GM12878 (cell line): ENCODE results near the gene WWP2. TPM values are rescaled to one million over a fixed set of nuclear protein-coding genes. Genes with fewer than 3 reads are reported as not detected.

Source experiments
- ATAC-seq: fragments of 200-7000 bp; cut with Tn5 transposase; 3 replicates; pipeline ENCODE4 v1.9.1; 2020; ENCODE audit warnings: mild to moderate bottlenecking, moderate library complexity
- BruUV-seq: library from RNA; stranded (reverse); fragments of 400-500 nt; replicated peaks from 2 replicates; lab custom pipeline; 2021; lab: Mats Ljungman, UMichigan
- CTCF ChIA-PET: fragments of 300-600 bp; sonication (Branson Sonifier 250); formaldehyde crosslinking; extraction: SDS; loops from one replicate; lab custom pipeline; 2021; ENCODE audit warnings: inconsistent platforms; lab: Yijun Ruan, JAX
- POLR2A ChIA-PET: fragments of 350-600 bp; formaldehyde crosslinking; extraction: SDS; loops from one replicate; lab custom pipeline; 2021; ENCODE audit warnings: inconsistent platforms; lab: Charles Lee
- RAD21 ChIA-PET: fragments of 300-600 bp; sonication (Branson Sonifier 250); formaldehyde crosslinking; loops from one replicate; lab custom pipeline; 2023; ENCODE audit warnings: antibody characterized with exemption; ENCODE audit not compliant: unreplicated experiment; lab: Charles Lee
- SMC1A ChIA-PET: fragments of 300-600 bp; sonication (Branson Sonifier 250); formaldehyde crosslinking; loops from one replicate; lab custom pipeline; 2023; ENCODE audit not compliant: unreplicated experiment, uncharacterized antibody; lab: Charles Lee
- DNase-seq: peaks from one replicate; pipeline ENCODE4 v3.0.0-alpha.2; 2011; ENCODE audit warnings: low read depth, low spot score
- FAIRE-seq: peaks from 3 replicates; lab custom pipeline; 2011; peaks lifted over from hg19 to GRCh38; lab: Jason Lieb, UNC
- H2AFZ ChIP-seq: 2 replicates; pipeline ENCODE4 v1.6.0; 2011; ENCODE audit warnings: low read depth, low read length, control low read depth; ENCODE audit not compliant: control insufficient read depth
- H3K27ac ChIP-seq: 2 replicates; pipeline ENCODE4 v1.5.1; 2011; ENCODE audit warnings: control low read depth; ENCODE audit not compliant: control insufficient read depth, insufficient read depth
- H3K27me3 ChIP-seq, 2 experiments: replicated peaks in 1 of 2; 2 replicates each; pipeline versions ENCODE4 v1.6.0 to v1.6.1; 2011; ENCODE audit warnings: low read length in 1 of 2; ENCODE audit not compliant: control insufficient read depth in 2 of 2, insufficient read depth in 2 of 2
- H3K36me3 ChIP-seq, 2 experiments: 2 replicates each; pipeline ENCODE4 v1.5.1; 2011; ENCODE audit warnings: low read length in 1 of 2; ENCODE audit not compliant: control insufficient read depth in 2 of 2, insufficient read depth in 2 of 2
- H3K4me1 ChIP-seq: 2 replicates; pipeline ENCODE4 v1.6.1; 2011; ENCODE audit warnings: mild to moderate bottlenecking, low read length, moderate library complexity, mixed read lengths; ENCODE audit not compliant: control insufficient read depth, insufficient read depth
- H3K4me2 ChIP-seq: 2 replicates; pipeline ENCODE4 v1.6.0; 2011; ENCODE audit warnings: control low read depth; ENCODE audit not compliant: control insufficient read depth, insufficient read depth
- H3K4me3 ChIP-seq: fragments of 200-600 bp; sonication (generic); 2 replicates; pipeline ENCODE4 v1.5.1; 2016
- H3K79me2 ChIP-seq: 2 replicates; pipeline ENCODE4 v1.6.0; 2011; ENCODE audit warnings: low read length; ENCODE audit not compliant: control insufficient read depth, insufficient read depth
- H3K9ac ChIP-seq: 2 replicates; pipeline ENCODE4 v1.8.0; 2011; ENCODE audit warnings: low read length, control low read depth, mixed read lengths; ENCODE audit not compliant: control insufficient read depth, insufficient read depth
- H3K9me3 ChIP-seq: replicated peaks from 3 replicates; pipeline ENCODE4 v1.5.1; 2011; ENCODE audit warnings: mild to moderate bottlenecking, low read length; ENCODE audit not compliant: control insufficient read depth, insufficient read depth
- H4K20me1 ChIP-seq: 2 replicates; pipeline ENCODE4 v1.6.0; 2011; ENCODE audit not compliant: control insufficient read depth, insufficient read depth
- BCLAF1 ChIP-seq: fragments of 450-650 bp; IDR thresholded peaks from 2 replicates; pipeline ENCODE4 v1.6.1; 2017; ENCODE audit warnings: antibody characterized with exemption, mild to moderate bottlenecking, moderate library complexity
- ETV6 ChIP-seq, 2 experiments: fragments of 450-650 bp in 1 of 2; IDR thresholded peaks in 1 of 2; conservative IDR thresholded peaks in 1 of 2; 2 replicates each; pipeline ENCODE4 v1.6.1; 2014; ENCODE audit warnings: antibody characterized with exemption in 1 of 2, borderline replicate concordance in 1 of 2, low read depth in 1 of 2, mild to moderate bottlenecking in 1 of 2, moderate library complexity in 1 of 2
- LARP7 ChIP-seq: fragments of 450-650 bp; IDR thresholded peaks from 2 replicates; pipeline ENCODE4 v1.6.1; 2017; ENCODE audit warnings: mild to moderate bottlenecking
- MTA3 ChIP-seq: IDR thresholded peaks from 2 replicates; pipeline ENCODE4 v1.6.1; 2012; ENCODE audit warnings: low read length, inconsistent platforms, borderline replicate concordance
- MXI1 ChIP-seq: fragments of 150-350 bp; IDR thresholded peaks from 2 replicates; pipeline ENCODE4 v1.6.1; 2011; ENCODE audit warnings: low read depth, mild to moderate bottlenecking, inconsistent platforms, low read length, improper control_type of control experiment
- NBN ChIP-seq: fragments of 450-650 bp; IDR thresholded peaks from 2 replicates; pipeline ENCODE4 v1.6.1; 2016
- NRF1 ChIP-seq: conservative IDR thresholded peaks from 2 replicates; pipeline ENCODE4 v1.6.1; 2011; ENCODE audit warnings: mild to moderate bottlenecking, low read depth, low read length, improper control_type of control experiment
- POLR2AphosphoS2 ChIP-seq: IDR thresholded peaks from 2 replicates; pipeline ENCODE4 v1.6.1; 2011; ENCODE audit warnings: low read depth, mild to moderate bottlenecking, low read length, improper control_type of control experiment, moderate library complexity
- SMAD5 ChIP-seq: IDR thresholded peaks from 2 replicates; pipeline ENCODE4 v1.6.1; 2016; ENCODE audit warnings: antibody characterized with exemption, low read depth
- SUZ12 ChIP-seq: fragments of 200-600 bp; sonication (generic); IDR thresholded peaks from one replicate; pipeline ENCODE4 v1.6.1; 2018; ENCODE audit warnings: antibody characterized with exemption, mild to moderate bottlenecking; ENCODE audit not compliant: unreplicated experiment
- ZSCAN29 ChIP-seq: fragments of 450-650 bp; IDR thresholded peaks from 2 replicates; pipeline ENCODE4 v1.6.1; 2017; ENCODE audit warnings: mild to moderate bottlenecking, moderate library complexity
- WGBS: methylation state at CpG from one replicate; pipeline ENCODE4 v1.1.6; 2016; ENCODE audit warnings: low lambda C conversion rate; ENCODE audit not compliant: insufficient replicate concordance, insufficient coverage; ENCODE audit errors: missing lambda C conversion rate; 5-methylcytosine and 5-hydroxymethylcytosine counted together
- in situ Hi-C: fragments of 300-500 bp; cut with MboI; formaldehyde crosslinking; loops from 9 replicates; pipeline ENCODE4 v1.14.3; 2018; ENCODE audit warnings: mixed read lengths
- intact Hi-C: fragments of 100-400 bp; cut with micrococcal nuclease; formaldehyde crosslinking; loops from one replicate; pipeline ENCODE4 v1.14.2; 2022; ENCODE audit not compliant: unreplicated experiment
- polyA plus RNA-seq, 11 experiments: library from polyadenylated mRNA; depleted of rRNA in 4 of 11; unstranded in 6 of 11; stranded (reverse) in 5 of 11; fragments of >200 nt; fragmentation: Nextera tagmentation in 4 of 11; fragmentation: Illumina TruSeq in 1 of 11; extraction: Ambion mirVana in 4 of 11; extraction: Trizol in 1 of 11; gene quantifications; 1 replicate in 1 of 11; 2 replicates in 10 of 11; pipeline versions ENCODE4 v1.2.1 to v1.2.3, GENCODE V29; 2011 to 2016; ENCODE audit warnings: inconsistent platforms in 2 of 11, missing spikeins in 2 of 11, low read depth in 1 of 11
- total RNA-seq, 4 experiments: library from RNA; depleted of rRNA in 3 of 4; stranded (reverse); fragments of >200 nt in 3 of 4; fragmentation: Illumina TruSeq in 1 of 4; extraction: Trizol in 1 of 4; gene quantifications; 2 replicates each; pipeline versions ENCODE4 v1.2.1 to v1.2.3, GENCODE V29; 2013 to 2021
- TF ChIP-seq, protein P1 (sequence below): fragments of 450-650 bp; IDR thresholded peaks from 2 replicates; pipeline ENCODE4 v1.6.1; 2018; ENCODE audit warnings: borderline replicate concordance, mild to moderate bottlenecking; ENCODE audit not compliant: partially characterized antibody
- TF ChIP-seq, protein P2 (sequence below): fragments of 450-650 bp; IDR thresholded peaks from 2 replicates; pipeline ENCODE4 v1.6.1; 2017; ENCODE audit warnings: mild to moderate bottlenecking
- TF ChIP-seq, protein P3 (sequence below): fragments of 150-350 bp; IDR thresholded peaks from 2 replicates; pipeline ENCODE4 v1.6.1; 2014; ENCODE audit warnings: mild to moderate bottlenecking, low read depth, low read length

The WWP2 gene
- total and polyA plus RNA-seq, 10 of the 15 experiments (the other 5 are each of a cell fraction or from before 2014, with no cell fraction given), result 2.8 to 47.0 (median 23.8) TPM

GRCh38 chr16:69880640-69881133 is 118.6 kb downstream of the WWP2 start (continued):
- TF ChIP-seq MTA3, result no peak
- TF ChIP-seq ETV6 (conservative IDR thresholded peaks at IDR 0.05 in 1 of 2, IDR thresholded peaks at IDR 0.05 in 1 of 2; ENCODE audit: borderline replicate concordance in 1 of 2, low read depth in 1 of 2), result no peak
- no peak for TF ChIP-seq LARP7
- TF ChIP-seq ZSCAN29, result no peak
- TF ChIP-seq BCLAF1, result no peak

GRCh38 chr16:69881141-69881540 is 119.0 kb downstream of the WWP2 start:
- no peak for DNase-seq
- no peak overlapping the region for H3K27ac ChIP-seq
- in situ Hi-C loops, result no loop called here
- H3K79me2 ChIP-seq, result no peaks in the 10 kb centered on the region
- intact Hi-C loops, result no loop called here
- ChIA-PET CTCF (interaction anchor here (1.0 kb wide), 1 partner anchor 10 kb away, joined by 3 read pairs; no protein-coding TSS in a partner anchor), POLR2A (interaction anchor here (1.3 kb wide), 1 partner anchor 23 kb away, joined by 5 read pairs; no protein-coding TSS in a partner anchor), SMC1A (interaction anchor here (0.8 kb wide), 1 partner anchor 84 kb away, joined by 4 read pairs; no protein-coding TSS in a partner anchor), RAD21 (no interaction called here)
- no peaks in the 10 kb centered on the region for H3K4me1 ChIP-seq
- no peak overlapping the region for H2AFZ ChIP-seq
- H3K9me3 ChIP-seq, result no peaks in the 10 kb centered on the region; the same call in 2 of the 3 replicates
- no peaks in the 10 kb centered on the region for H4K20me1 ChIP-seq
- no peak overlapping the region for H3K4me2 ChIP-seq
- BruUV-seq, result no TSS peak
- H3K27me3 ChIP-seq, result no peaks in the 10 kb centered on the region
- no peaks in the 10 kb centered on the region for H3K36me3 ChIP-seq
- ATAC-seq, result no peak
- 90% methylated on average over 4 of the region's 4 CpGs for WGBS
- no peak overlapping the region for H3K4me3 ChIP-seq
- H3K9ac ChIP-seq, result no peak overlapping the region
- no peak for FAIRE-seq
- TF ChIP-seq MXI1 (no peak), NBN (no peak), POLR2AphosphoS2 (no peak), NRF1 (no peak), SMAD5 (no peak), SUZ12 (no peak)
- TF ChIP-seq, protein P1, sequence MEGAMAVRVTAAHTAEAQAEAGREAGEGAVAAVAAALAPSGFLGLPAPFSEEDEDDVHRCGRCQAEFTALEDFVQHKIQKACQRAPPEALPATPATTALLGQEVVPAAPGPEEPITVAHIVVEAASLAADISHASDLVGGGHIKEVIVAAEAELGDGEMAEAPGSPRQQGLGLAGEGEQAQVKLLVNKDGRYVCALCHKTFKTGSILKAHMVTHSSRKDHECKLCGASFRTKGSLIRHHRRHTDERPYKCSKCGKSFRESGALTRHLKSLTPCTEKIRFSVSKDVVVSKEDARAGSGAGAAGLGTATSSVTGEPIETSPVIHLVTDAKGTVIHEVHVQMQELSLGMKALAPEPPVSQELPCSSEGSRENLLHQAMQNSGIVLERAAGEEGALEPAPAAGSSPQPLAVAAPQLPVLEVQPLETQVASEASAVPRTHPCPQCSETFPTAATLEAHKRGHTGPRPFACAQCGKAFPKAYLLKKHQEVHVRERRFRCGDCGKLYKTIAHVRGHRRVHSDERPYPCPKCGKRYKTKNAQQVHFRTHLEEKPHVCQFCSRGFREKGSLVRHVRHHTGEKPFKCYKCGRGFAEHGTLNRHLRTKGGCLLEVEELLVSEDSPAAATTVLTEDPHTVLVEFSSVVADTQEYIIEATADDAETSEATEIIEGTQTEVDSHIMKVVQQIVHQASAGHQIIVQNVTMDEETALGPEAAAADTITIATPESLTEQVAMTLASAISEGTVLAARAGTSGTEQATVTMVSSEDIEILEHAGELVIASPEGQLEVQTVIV, result no peak
- TF ChIP-seq, protein P2, sequence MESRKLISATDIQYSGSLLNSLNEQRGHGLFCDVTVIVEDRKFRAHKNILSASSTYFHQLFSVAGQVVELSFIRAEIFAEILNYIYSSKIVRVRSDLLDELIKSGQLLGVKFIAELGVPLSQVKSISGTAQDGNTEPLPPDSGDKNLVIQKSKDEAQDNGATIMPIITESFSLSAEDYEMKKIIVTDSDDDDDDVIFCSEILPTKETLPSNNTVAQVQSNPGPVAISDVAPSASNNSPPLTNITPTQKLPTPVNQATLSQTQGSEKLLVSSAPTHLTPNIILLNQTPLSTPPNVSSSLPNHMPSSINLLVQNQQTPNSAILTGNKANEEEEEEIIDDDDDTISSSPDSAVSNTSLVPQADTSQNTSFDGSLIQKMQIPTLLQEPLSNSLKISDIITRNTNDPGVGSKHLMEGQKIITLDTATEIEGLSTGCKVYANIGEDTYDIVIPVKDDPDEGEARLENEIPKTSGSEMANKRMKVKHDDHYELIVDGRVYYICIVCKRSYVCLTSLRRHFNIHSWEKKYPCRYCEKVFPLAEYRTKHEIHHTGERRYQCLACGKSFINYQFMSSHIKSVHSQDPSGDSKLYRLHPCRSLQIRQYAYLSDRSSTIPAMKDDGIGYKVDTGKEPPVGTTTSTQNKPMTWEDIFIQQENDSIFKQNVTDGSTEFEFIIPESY, result no peak
- TF ChIP-seq, protein P3, sequence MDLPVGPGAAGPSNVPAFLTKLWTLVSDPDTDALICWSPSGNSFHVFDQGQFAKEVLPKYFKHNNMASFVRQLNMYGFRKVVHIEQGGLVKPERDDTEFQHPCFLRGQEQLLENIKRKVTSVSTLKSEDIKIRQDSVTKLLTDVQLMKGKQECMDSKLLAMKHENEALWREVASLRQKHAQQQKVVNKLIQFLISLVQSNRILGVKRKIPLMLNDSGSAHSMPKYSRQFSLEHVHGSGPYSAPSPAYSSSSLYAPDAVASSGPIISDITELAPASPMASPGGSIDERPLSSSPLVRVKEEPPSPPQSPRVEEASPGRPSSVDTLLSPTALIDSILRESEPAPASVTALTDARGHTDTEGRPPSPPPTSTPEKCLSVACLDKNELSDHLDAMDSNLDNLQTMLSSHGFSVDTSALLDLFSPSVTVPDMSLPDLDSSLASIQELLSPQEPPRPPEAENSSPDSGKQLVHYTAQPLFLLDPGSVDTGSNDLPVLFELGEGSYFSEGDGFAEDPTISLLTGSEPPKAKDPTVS, result no peak
